H9 (cell line): ENCODE results near the gene IARS1. TPM values are rescaled to one million over a fixed set of nuclear protein-coding genes. Genes with fewer than 3 reads are reported as not detected.

Source experiments
- DNase-seq: peaks from one replicate; pipeline ENCODE4 v3.0.0-alpha.2; 2017
- H2AFZ ChIP-seq: one replicate; pipeline ENCODE4 v1.6.1; 2013; ENCODE audit warnings: mild to moderate bottlenecking, low read length, control low read depth, moderate library complexity
- H2AK5ac ChIP-seq: 2 replicates; pipeline ENCODE4 v1.6.1; 2013; ENCODE audit warnings: low read length, control low read depth, mixed read lengths; ENCODE audit not compliant: insufficient read length
- H2BK120ac ChIP-seq: one replicate; pipeline ENCODE4 v1.6.1; 2013; ENCODE audit warnings: low read depth, mild to moderate bottlenecking, low read length, control low read depth, inconsistent platforms; ENCODE audit not compliant: poor library complexity, severe bottlenecking
- H2BK12ac ChIP-seq: 2 replicates; pipeline ENCODE4 v1.6.1; 2013; ENCODE audit warnings: low read length, control low read depth, mixed read lengths, low read depth; ENCODE audit not compliant: insufficient read length
- H2BK15ac ChIP-seq: 2 replicates; pipeline ENCODE4 v1.6.1; 2013; ENCODE audit warnings: low read depth, low read length, control low read depth
- H2BK20ac ChIP-seq: one replicate; pipeline ENCODE4 v1.6.1; 2013; ENCODE audit warnings: low read depth, mild to moderate bottlenecking, low read length, control low read depth, inconsistent platforms; ENCODE audit not compliant: poor library complexity, severe bottlenecking
- H2BK5ac ChIP-seq: 2 replicates; pipeline ENCODE4 v1.6.1; 2013; ENCODE audit warnings: low read length, control low read depth, mixed read lengths; ENCODE audit not compliant: insufficient read length
- H3K14ac ChIP-seq: 2 replicates; pipeline ENCODE4 v1.6.1; 2013; ENCODE audit warnings: low read length, control low read depth; ENCODE audit not compliant: insufficient read depth
- H3K18ac ChIP-seq: 2 replicates; pipeline ENCODE4 v1.6.1; 2013; ENCODE audit warnings: low read depth, mild to moderate bottlenecking, mixed read lengths, low read length, control low read depth; ENCODE audit not compliant: insufficient read length
- H3K23ac ChIP-seq: 2 replicates; pipeline ENCODE4 v1.6.1; 2013; ENCODE audit warnings: low read length, control low read depth, mixed read lengths, low read depth; ENCODE audit not compliant: insufficient read length
- H3K23me2 ChIP-seq: 2 replicates; pipeline ENCODE4 v1.6.1; 2013; ENCODE audit warnings: low read depth, mild to moderate bottlenecking, mixed read lengths, low read length, control low read depth; ENCODE audit not compliant: insufficient read length, poor library complexity, severe bottlenecking
- H3K27ac ChIP-seq: 2 replicates; pipeline ENCODE4 v1.5.1; 2013; ENCODE audit warnings: low read length, control low read depth, mixed read lengths, low read depth; ENCODE audit not compliant: insufficient read length
- H3K27me3 ChIP-seq: 2 replicates; pipeline ENCODE4 v1.6.1; 2013; ENCODE audit warnings: low read length, control low read depth, inconsistent platforms; ENCODE audit not compliant: insufficient read depth
- H3K4ac ChIP-seq: 2 replicates; pipeline ENCODE4 v1.6.1; 2013; ENCODE audit warnings: low read depth, mild to moderate bottlenecking, control low read depth, inconsistent platforms, low read length, moderate library complexity
- H3K4me1 ChIP-seq: 2 replicates; pipeline ENCODE4 v1.6.1; 2013; ENCODE audit warnings: low read length, control low read depth, inconsistent platforms; ENCODE audit not compliant: insufficient read depth
- H3K4me2 ChIP-seq: 2 replicates; pipeline ENCODE4 v1.6.1; 2013; ENCODE audit warnings: low read length, control low read depth, mixed read lengths; ENCODE audit not compliant: insufficient read length, insufficient read depth
- H3K56ac ChIP-seq: 2 replicates; pipeline ENCODE4 v1.6.1; 2013; ENCODE audit warnings: low read depth, mild to moderate bottlenecking, mixed read lengths, low read length, control low read depth; ENCODE audit not compliant: insufficient read length
- H3K79me1 ChIP-seq: 2 replicates; pipeline ENCODE4 v1.6.1; 2013; ENCODE audit warnings: low read depth, mild to moderate bottlenecking, moderate library complexity, low read length, control low read depth, inconsistent platforms; ENCODE audit not compliant: insufficient read depth, poor library complexity, severe bottlenecking
- H3K79me2 ChIP-seq: 2 replicates; pipeline ENCODE4 v1.6.1; 2013; ENCODE audit warnings: low read length, control low read depth, inconsistent platforms; ENCODE audit not compliant: insufficient read depth
- H3K9ac ChIP-seq: 2 replicates; pipeline ENCODE4 v1.6.1; 2013; ENCODE audit warnings: low read length, control low read depth, mixed read lengths; ENCODE audit not compliant: insufficient read length; ENCODE audit errors: extremely low read depth
- H3K9me3 ChIP-seq: one replicate; pipeline ENCODE4 v1.6.1; 2013; ENCODE audit warnings: low read depth, low read length, inconsistent platforms; ENCODE audit not compliant: control insufficient read depth
- H3T11ph ChIP-seq: one replicate; pipeline ENCODE4 v1.6.1; 2013; ENCODE audit warnings: mild to moderate bottlenecking, low read length, control low read depth, inconsistent platforms
- H4K20me1 ChIP-seq: one replicate; pipeline ENCODE4 v1.6.1; 2013; ENCODE audit not compliant: control insufficient read depth, insufficient read length, insufficient read depth
- H4K5ac ChIP-seq: 2 replicates; pipeline ENCODE4 v1.6.1; 2013; ENCODE audit warnings: low read depth, mild to moderate bottlenecking, mixed read lengths, low read length, control low read depth; ENCODE audit not compliant: insufficient read length
- H4K8ac ChIP-seq: replicated peaks from 2 replicates; pipeline ENCODE4 v1.6.1; 2013; ENCODE audit warnings: low read length, control low read depth, mixed read lengths, low read depth; ENCODE audit not compliant: insufficient read length
- H4K91ac ChIP-seq: 2 replicates; pipeline ENCODE4 v1.6.1; 2013; ENCODE audit warnings: low read depth, mild to moderate bottlenecking, moderate library complexity, mixed read lengths, low read length, control low read depth; ENCODE audit not compliant: insufficient read length
- H3K27ac Mint-ChIP-seq, 3 experiments: 2 replicates in 2 of 3; 3 replicates in 1 of 3; pipeline ENCODE4 v1.8.0; 2020 to 2021; ENCODE audit warnings: mixed read lengths in 3 of 3, mild to moderate bottlenecking in 1 of 3, moderate library complexity in 1 of 3
- H3K27me3 Mint-ChIP-seq: 2 replicates; pipeline ENCODE4 v1.8.0; 2021; ENCODE audit warnings: low read depth, mild to moderate bottlenecking, moderate library complexity, mixed read lengths
- H3K36me3 Mint-ChIP-seq, 3 experiments: 2 replicates in 2 of 3; 3 replicates in 1 of 3; pipeline ENCODE4 v1.8.0; 2020 to 2021; ENCODE audit warnings: low read depth in 3 of 3, mixed read lengths in 3 of 3; ENCODE audit not compliant: insufficient read depth in 1 of 3
- H3K4me1 Mint-ChIP-seq, 2 experiments: 2 replicates each; pipeline ENCODE4 v1.8.0; 2020; ENCODE audit warnings: mixed read lengths in 2 of 2
- H3K4me3 Mint-ChIP-seq, 2 experiments: 2 replicates in 1 of 2; 3 replicates in 1 of 2; pipeline ENCODE4 v1.8.0; 2020 to 2021; ENCODE audit warnings: mild to moderate bottlenecking in 2 of 2, mixed read lengths in 2 of 2, moderate library complexity in 1 of 2
- H3K9me3 Mint-ChIP-seq, 2 experiments: 2 replicates in 1 of 2; 3 replicates in 1 of 2; pipeline ENCODE4 v1.8.0; 2020; ENCODE audit warnings: mild to moderate bottlenecking in 2 of 2, mixed read lengths in 2 of 2, moderate library complexity in 1 of 2
- WGBS: extraction: QIAGEN DNeasy Blood & Tissue Kit; methylation state at CpG from one replicate; pipeline ENCODE4 v1.1.7; 2013; ENCODE audit warnings: missing lambda C conversion rate, low lambda C conversion rate, mixed read lengths; ENCODE audit not compliant: insufficient read length; ENCODE audit errors: extremely low coverage; 5-methylcytosine and 5-hydroxymethylcytosine counted together
- total RNA-seq: library from RNA; stranded (reverse); gene quantifications from 2 replicates; pipeline ENCODE4 v1.2.1, GENCODE V29; 2021
- TF ChIP-seq, protein P1 (sequence below): fragments of 200-600 bp; sonication (generic); conservative IDR thresholded peaks from 3 replicates; pipeline ENCODE4 v1.8.0; 2021; ENCODE audit warnings: antibody characterized with exemption, mild to moderate bottlenecking

Gene IARS1
- total RNA-seq, 1 experiment from 2014 or later: 234 TPM

DNA sequence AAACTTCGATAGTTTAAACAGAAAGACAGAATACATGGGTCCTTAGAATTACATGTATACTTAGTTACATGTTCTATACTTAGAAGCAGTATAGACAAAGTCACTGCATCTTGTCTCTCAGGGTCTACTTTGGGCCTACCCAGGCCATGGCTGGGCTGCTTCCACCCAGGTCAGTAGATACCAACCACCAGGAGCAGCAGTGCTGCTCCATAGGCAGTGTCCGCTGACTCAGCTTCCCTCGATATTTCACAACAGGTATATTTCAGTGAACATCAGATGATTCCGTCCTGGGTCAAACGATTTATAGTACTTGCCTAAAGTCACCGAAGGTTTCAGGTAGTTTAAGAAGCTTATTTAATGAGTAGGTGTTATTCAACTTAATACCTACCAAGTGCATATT, 18.0 kb downstream of the IARS1 start:
- H3K27ac ChIP-seq: no peak overlapping the region
- Mint-ChIP-seq H3K36me3 (peaks cover 52 to 98% (median 93%) of the 10 kb centered on the region in 3 experiments), H3K4me1 (no peaks in the 10 kb centered on the region), H3K9me3 (no peaks in the 10 kb centered on the region), H3K27ac (no peak overlapping the region; a peak in 1 of 7 replicates), H3K4me3 (no peak overlapping the region), H3K27me3 (no peaks in the 10 kb centered on the region)
- DNase-seq: no peak
- no peak overlapping the region for H2BK15ac ChIP-seq
- H4K20me1 ChIP-seq: no peaks in the 10 kb centered on the region
- H3K79me1 ChIP-seq: no peaks in the 10 kb centered on the region
- H3K56ac ChIP-seq: no peak overlapping the region
- no peak overlapping the region for H2BK5ac ChIP-seq
- H3K23me2 ChIP-seq: no peaks in the 10 kb centered on the region
- no peak overlapping the region for H2BK20ac ChIP-seq
- no peak overlapping the region for H3K4ac ChIP-seq
- no peak overlapping the region for H4K8ac ChIP-seq
- H3K4me2 ChIP-seq: no peak overlapping the region
- no peak overlapping the region for H4K5ac ChIP-seq
- TF ChIP-seq, protein P1, sequence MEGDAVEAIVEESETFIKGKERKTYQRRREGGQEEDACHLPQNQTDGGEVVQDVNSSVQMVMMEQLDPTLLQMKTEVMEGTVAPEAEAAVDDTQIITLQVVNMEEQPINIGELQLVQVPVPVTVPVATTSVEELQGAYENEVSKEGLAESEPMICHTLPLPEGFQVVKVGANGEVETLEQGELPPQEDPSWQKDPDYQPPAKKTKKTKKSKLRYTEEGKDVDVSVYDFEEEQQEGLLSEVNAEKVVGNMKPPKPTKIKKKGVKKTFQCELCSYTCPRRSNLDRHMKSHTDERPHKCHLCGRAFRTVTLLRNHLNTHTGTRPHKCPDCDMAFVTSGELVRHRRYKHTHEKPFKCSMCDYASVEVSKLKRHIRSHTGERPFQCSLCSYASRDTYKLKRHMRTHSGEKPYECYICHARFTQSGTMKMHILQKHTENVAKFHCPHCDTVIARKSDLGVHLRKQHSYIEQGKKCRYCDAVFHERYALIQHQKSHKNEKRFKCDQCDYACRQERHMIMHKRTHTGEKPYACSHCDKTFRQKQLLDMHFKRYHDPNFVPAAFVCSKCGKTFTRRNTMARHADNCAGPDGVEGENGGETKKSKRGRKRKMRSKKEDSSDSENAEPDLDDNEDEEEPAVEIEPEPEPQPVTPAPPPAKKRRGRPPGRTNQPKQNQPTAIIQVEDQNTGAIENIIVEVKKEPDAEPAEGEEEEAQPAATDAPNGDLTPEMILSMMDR: no peak
- H4K91ac ChIP-seq: no peak overlapping the region
- H3K18ac ChIP-seq: no peak overlapping the region
- H3K79me2 ChIP-seq: no peaks in the 10 kb centered on the region
- no peak overlapping the region for H2AK5ac ChIP-seq
- no peak overlapping the region for H2BK120ac ChIP-seq
- H3K14ac ChIP-seq: no peak overlapping the region
- H3T11ph ChIP-seq: no peak overlapping the region
- H3K9me3 ChIP-seq: no peaks in the 10 kb centered on the region
- no peak overlapping the region for H3K23ac ChIP-seq
- no peak overlapping the region for H2AFZ ChIP-seq
- H3K4me1 ChIP-seq: no peaks in the 10 kb centered on the region
- no CpG with 5 or more reads among the region's 6 CpGs for WGBS
- no peaks in the 10 kb centered on the region for H3K27me3 ChIP-seq
- H2BK12ac ChIP-seq: no peak overlapping the region
- no peak overlapping the region for H3K9ac ChIP-seq
